Measurements from ENCODE around the gene PTPN3.

PTPN3 gene

GRCh38 chr9:109475526-109475925 lies 22.6 kb downstream of the PTPN3 start:
- DNase-seq: no peak

- DNase-seq: no peak
Measured at GRCh38 chr9:109474944-109475343, 23.2 kb downstream of the PTPN3 start.

- DNase-seq: no peak
Measured at GRCh38 chr9:109474170-109474569, 23.9 kb downstream of the PTPN3 start.

GRCh38 chr9:109473329-109473728 lies 24.8 kb downstream of the PTPN3 start:
- DNase-seq: no peak

GRCh38 chr9:109471475-109472393 lies 26.4 kb downstream of the PTPN3 start:
- no peak for DNase-seq

GRCh38 chr9:109469646-109470358 lies 28.3 kb downstream of the PTPN3 start:
- peak; percentile 48 for DNase-seq

GRCh38 chr9:109468927-109469326 lies 29.2 kb downstream of the PTPN3 start:
- DNase-seq: no peak

- no peak for DNase-seq
Measured at GRCh38 chr9:109467936-109468335, 30.2 kb downstream of the PTPN3 start.

GRCh38 chr9:109466623-109467590 lies 31.2 kb downstream of the PTPN3 start:
- no peak for DNase-seq

GRCh38 chr9:109463924-109464625 lies 34.0 kb downstream of the PTPN3 start:
- no peak for DNase-seq

GRCh38 chr9:109460576-109460975 lies 37.5 kb downstream of the PTPN3 start:
- DNase-seq: no peak

GRCh38 chr9:109459423-109459822 lies 38.7 kb downstream of the PTPN3 start:
- DNase-seq: no peak

GRCh38 chr9:109458453-109459211 lies 39.5 kb downstream of the PTPN3 start:
- no peak for DNase-seq

GRCh38 chr9:109456811-109457210 lies 41.3 kb downstream of the PTPN3 start:
- DNase-seq: no peak

GRCh38 chr9:109455861-109456260 lies 42.2 kb downstream of the PTPN3 start:
- no peak for DNase-seq

GRCh38 chr9:109455391-109455790 lies 42.7 kb downstream of the PTPN3 start:
- no peak for DNase-seq

- no peak for DNase-seq
Measured at GRCh38 chr9:109454601-109455155, 43.4 kb downstream of the PTPN3 start.

GRCh38 chr9:109454041-109454440 lies 44.1 kb downstream of the PTPN3 start:
- no peak for DNase-seq

- no peak for DNase-seq
Measured at GRCh38 chr9:109453210-109453842, 44.8 kb downstream of the PTPN3 start.

GRCh38 chr9:109452761-109453160 lies 45.3 kb downstream of the PTPN3 start:
- DNase-seq: no peak
